ENCODE results near the gene REXO4. TPM values are rescaled to one million over a fixed set of nuclear protein-coding genes. Genes with fewer than 3 reads are reported as not detected.

Gene REXO4
- polyA plus RNA-seq, 1 donor (not counting 4 experiments of a cell fraction or from before 2014, with no cell fraction given), result 21.5 TPM

DNA sequence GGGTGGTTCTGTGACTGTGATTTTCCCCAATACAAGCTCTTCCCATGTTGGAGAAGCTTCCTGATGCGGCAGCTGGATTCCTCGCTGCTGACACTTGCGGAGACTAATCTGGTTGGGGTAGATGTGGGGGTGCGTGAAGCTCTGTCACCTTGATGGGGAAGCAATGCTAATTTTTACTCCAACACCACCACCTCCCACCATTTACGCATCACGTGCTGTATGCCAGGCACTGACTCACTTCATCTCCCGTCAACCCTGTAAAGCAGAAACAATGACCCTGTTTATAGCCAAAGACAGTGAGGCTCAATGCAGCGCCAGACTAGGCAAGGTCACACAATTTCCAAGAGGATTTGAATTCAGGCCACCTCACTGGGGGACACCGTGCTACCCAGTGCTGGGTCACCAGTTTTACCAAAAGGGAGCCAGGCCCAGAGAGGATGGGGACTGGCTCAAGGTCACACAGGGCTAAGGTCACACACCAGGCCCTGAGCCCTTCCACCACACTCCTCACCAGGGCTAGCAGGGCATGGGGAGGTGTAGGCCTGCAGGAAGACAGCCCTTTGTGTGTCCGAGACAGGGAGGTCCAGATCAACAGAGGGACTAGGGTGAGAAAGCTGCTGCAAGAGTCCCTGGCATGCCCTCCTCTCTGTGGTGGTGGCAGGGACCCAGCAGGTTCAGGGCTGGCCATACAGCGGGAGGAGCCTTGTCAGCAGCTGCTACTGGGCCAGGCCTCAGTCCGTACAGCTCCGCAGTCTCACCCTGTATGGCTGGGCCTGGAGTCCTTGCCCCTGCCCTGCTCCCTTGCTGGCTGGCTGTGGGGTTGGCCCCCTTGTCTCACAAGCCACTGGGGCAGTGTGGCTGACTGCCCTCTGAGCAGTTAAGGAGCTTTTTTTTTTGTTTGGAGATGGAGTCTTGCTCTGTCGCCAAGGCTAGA, 38.4 kb downstream of the REXO4 start:
- TF ChIP-seq, protein P1, sequence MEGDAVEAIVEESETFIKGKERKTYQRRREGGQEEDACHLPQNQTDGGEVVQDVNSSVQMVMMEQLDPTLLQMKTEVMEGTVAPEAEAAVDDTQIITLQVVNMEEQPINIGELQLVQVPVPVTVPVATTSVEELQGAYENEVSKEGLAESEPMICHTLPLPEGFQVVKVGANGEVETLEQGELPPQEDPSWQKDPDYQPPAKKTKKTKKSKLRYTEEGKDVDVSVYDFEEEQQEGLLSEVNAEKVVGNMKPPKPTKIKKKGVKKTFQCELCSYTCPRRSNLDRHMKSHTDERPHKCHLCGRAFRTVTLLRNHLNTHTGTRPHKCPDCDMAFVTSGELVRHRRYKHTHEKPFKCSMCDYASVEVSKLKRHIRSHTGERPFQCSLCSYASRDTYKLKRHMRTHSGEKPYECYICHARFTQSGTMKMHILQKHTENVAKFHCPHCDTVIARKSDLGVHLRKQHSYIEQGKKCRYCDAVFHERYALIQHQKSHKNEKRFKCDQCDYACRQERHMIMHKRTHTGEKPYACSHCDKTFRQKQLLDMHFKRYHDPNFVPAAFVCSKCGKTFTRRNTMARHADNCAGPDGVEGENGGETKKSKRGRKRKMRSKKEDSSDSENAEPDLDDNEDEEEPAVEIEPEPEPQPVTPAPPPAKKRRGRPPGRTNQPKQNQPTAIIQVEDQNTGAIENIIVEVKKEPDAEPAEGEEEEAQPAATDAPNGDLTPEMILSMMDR (optimal IDR thresholded peaks at IDR 0.05 in 1 of 3, IDR thresholded peaks at IDR 0.05 in 1 of 3, conservative IDR thresholded peaks at IDR 0.05 in 1 of 3; ENCODE audit: extremely low read depth in 1 of 3, insufficient read depth in 2 of 3, low read length in 3 of 3), result no peak
- TF ChIP-seq EZH2 (IDR thresholded peaks at IDR 0.05; ENCODE audit: low read length), result no peak
- Histone ChIP-seq H3K27ac (ENCODE audit: control insufficient read depth, insufficient read depth, low read length) (no peak overlapping the region), H2AFZ (ENCODE audit: control insufficient read depth, low read length) (no peak overlapping the region), H3K36me3 (ENCODE audit: control insufficient read depth in 2 of 2, extremely low read depth in 1 of 2, insufficient read depth in 2 of 2, low read length in 2 of 2) (no peaks in the 10 kb centered on the region), H3K9ac (ENCODE audit: control insufficient read depth, extremely low read depth, insufficient read depth, low read length) (no peak overlapping the region), H3K9me3 (ENCODE audit: control insufficient read depth, low read depth, low read length) (no peaks in the 10 kb centered on the region), H3K4me2 (ENCODE audit: control insufficient read depth, extremely low read depth, insufficient read depth, low read depth, low read length) (no peak overlapping the region), H3K27me3 (ENCODE audit: control insufficient read depth, extremely low read depth, insufficient read depth, low read length) (no peaks in the 10 kb centered on the region), H3K4me1 (ENCODE audit: control insufficient read depth, extremely low read depth, insufficient read depth, low read length) (peaks cover 6% of the 10 kb centered on the region), H3K4me3 (ENCODE audit: control insufficient read depth in 2 of 3, extremely low read depth in 1 of 3, insufficient read depth in 2 of 3, low read depth in 1 of 3, low read length in 3 of 3) (no peak overlapping the region), H3K79me2 (ENCODE audit: control insufficient read depth, insufficient read depth, low read length) (peaks cover 11% of the 10 kb centered on the region), H3K9me1 (ENCODE audit: control insufficient read depth, extremely low read depth, insufficient read depth, low read length) (no peaks in the 10 kb centered on the region), H4K20me1 (ENCODE audit: control insufficient read depth, extremely low read depth, insufficient read depth, low read length) (peaks cover 2% of the 10 kb centered on the region)
- no peak for DNase-seq (ENCODE audit: low read depth, low spot score)
- no peak for FAIRE-seq
- dilution Hi-C loops (cut with MboI; ENCODE audit: extremely low pct_ligation_motif_present, low sequenced_read_pairs), result no loop called here

DNA sequence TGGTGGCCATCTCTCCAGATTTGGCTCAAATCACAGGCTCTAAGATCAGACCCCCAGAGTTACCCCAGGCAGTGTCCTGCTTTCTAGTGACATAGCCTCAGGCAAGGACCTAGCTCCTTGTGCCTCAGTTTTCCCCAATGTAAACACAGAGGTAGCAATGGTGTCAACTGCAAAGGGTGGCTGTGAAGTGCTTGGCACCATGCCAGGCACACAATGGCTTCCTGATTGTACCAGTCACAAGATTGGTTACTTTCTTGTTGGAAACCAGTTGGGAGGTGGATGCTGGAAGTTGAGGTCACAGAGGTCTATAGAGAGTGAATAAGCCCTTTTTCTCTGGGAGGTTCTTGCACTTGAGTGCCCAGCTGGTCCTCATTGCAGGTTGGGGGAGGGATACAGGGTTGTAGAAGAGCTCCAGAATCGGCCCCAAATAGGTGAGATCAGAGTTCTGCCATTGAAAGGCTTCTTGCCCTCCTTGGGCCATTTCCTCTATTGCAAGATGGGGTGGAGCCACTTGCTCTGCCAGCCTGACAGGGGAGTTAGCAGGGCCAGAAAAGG, 39.3 kb downstream of the REXO4 start:
- Histone ChIP-seq H3K9me3 (ENCODE audit: control insufficient read depth, low read depth, low read length) (no peaks in the 10 kb centered on the region), H3K27ac (ENCODE audit: control insufficient read depth, insufficient read depth, low read length) (no peak overlapping the region), H3K9me1 (ENCODE audit: control insufficient read depth, extremely low read depth, insufficient read depth, low read length) (no peaks in the 10 kb centered on the region), H3K36me3 (ENCODE audit: control insufficient read depth in 2 of 2, extremely low read depth in 1 of 2, insufficient read depth in 2 of 2, low read length in 2 of 2) (no peaks in the 10 kb centered on the region), H3K9ac (ENCODE audit: control insufficient read depth, extremely low read depth, insufficient read depth, low read length) (no peak overlapping the region), H4K20me1 (ENCODE audit: control insufficient read depth, extremely low read depth, insufficient read depth, low read length) (peaks cover 2% of the 10 kb centered on the region), H3K4me1 (ENCODE audit: control insufficient read depth, extremely low read depth, insufficient read depth, low read length) (peaks cover 13% of the 10 kb centered on the region), H2AFZ (ENCODE audit: control insufficient read depth, low read length) (no peak overlapping the region), H3K4me3 (ENCODE audit: control insufficient read depth in 2 of 3, extremely low read depth in 1 of 3, insufficient read depth in 2 of 3, low read depth in 1 of 3, low read length in 3 of 3) (no peak overlapping the region), H3K4me2 (ENCODE audit: control insufficient read depth, extremely low read depth, insufficient read depth, low read depth, low read length) (no peak overlapping the region), H3K27me3 (ENCODE audit: control insufficient read depth, extremely low read depth, insufficient read depth, low read length) (no peaks in the 10 kb centered on the region), H3K79me2 (ENCODE audit: control insufficient read depth, insufficient read depth, low read length) (peaks cover 20% of the 10 kb centered on the region)
- TF ChIP-seq EZH2 (IDR thresholded peaks at IDR 0.05; ENCODE audit: low read length), result no peak
- DNase-seq (ENCODE audit: low read depth, low spot score), result no peak
- dilution Hi-C loops (cut with MboI; ENCODE audit: extremely low pct_ligation_motif_present, low sequenced_read_pairs), result no loop called here
- FAIRE-seq, result no peak
